ENCODE measurements around the gene COL5A1.

GRCh38 chr9:134732392-134733110 lies 90.9 kb downstream of the COL5A1 start:
- TF ChIP-seq CTCF (IDR thresholded peaks at IDR 0.05) (no peak), POLR2A (IDR thresholded peaks at IDR 0.05) (no peak)

Data from esophagus squamous epithelium (tissue), 4 donors.